Epithelial cell of esophagus (primary cell): ENCODE results near the gene NUDCD3.

Experiments used
- DNase-seq: peaks from one replicate; pipeline ENCODE4 v3.0.0; 2010; ENCODE audit warnings: low read depth
- H3K4me3 ChIP-seq: 2 replicates; pipeline ENCODE4 v1.5.1; 2011; ENCODE audit warnings: mild to moderate bottlenecking, low read length, control low read depth
- TF ChIP-seq, protein P1 (sequence below): IDR thresholded peaks from 2 replicates; pipeline ENCODE4 v1.5.1; 2011; ENCODE audit warnings: low read depth, mild to moderate bottlenecking, low read length, control low read depth, inconsistent platforms; ENCODE audit not compliant: insufficient read depth; ENCODE audit errors: missing control alignments

Gene NUDCD3

DNA sequence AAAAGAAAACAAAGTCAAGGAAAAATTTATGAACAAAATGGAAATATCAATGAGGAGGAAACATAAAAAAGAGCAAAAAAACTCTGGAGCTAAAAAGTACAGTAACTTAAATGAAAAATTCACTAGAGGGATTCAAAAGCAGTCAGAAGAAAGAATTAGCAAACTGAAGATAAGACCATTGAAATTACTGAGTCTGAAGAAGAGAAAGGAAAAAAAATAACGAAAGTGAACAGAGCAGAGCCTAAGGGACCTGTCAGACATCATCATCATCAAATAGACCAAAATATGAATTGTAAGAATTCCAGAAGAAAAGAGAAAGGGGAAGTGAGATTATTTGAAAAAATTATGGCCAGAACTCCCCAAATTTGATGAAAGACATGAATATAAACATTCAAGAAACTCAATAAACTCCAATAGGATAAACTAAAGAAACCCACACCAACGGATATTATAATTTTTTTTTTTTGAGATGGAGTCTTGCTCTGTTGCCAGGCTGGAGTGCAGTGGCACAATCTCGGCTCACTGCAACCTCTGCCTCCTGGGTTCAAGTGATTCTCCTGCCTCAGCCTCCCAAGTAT is 34.4 kb upstream of the NUDCD3 start:
- TF ChIP-seq, protein P1, sequence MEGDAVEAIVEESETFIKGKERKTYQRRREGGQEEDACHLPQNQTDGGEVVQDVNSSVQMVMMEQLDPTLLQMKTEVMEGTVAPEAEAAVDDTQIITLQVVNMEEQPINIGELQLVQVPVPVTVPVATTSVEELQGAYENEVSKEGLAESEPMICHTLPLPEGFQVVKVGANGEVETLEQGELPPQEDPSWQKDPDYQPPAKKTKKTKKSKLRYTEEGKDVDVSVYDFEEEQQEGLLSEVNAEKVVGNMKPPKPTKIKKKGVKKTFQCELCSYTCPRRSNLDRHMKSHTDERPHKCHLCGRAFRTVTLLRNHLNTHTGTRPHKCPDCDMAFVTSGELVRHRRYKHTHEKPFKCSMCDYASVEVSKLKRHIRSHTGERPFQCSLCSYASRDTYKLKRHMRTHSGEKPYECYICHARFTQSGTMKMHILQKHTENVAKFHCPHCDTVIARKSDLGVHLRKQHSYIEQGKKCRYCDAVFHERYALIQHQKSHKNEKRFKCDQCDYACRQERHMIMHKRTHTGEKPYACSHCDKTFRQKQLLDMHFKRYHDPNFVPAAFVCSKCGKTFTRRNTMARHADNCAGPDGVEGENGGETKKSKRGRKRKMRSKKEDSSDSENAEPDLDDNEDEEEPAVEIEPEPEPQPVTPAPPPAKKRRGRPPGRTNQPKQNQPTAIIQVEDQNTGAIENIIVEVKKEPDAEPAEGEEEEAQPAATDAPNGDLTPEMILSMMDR: no peak
- H3K4me3 ChIP-seq: no peak overlapping the region
- DNase-seq: no peak

DNA sequence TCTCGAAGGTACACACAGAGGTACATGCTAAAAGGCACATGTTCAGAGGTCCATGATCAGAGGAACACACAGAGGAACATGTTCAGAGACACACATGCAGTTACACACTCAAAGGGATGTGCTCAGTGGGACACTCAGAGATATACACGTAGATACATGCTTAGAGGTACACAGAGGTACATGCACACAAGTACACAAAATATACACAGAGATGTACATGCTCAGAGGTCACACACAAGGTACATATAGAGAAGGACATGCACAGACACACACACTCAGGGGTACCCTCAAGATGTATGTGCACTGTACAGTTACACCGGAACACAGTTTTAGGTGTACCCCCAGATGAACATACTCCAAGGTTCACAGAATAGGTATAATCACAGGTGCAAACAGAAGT is 31.9 kb upstream of the NUDCD3 start:
- TF ChIP-seq, protein P1: no peak
- DNase-seq: no peak

DNA sequence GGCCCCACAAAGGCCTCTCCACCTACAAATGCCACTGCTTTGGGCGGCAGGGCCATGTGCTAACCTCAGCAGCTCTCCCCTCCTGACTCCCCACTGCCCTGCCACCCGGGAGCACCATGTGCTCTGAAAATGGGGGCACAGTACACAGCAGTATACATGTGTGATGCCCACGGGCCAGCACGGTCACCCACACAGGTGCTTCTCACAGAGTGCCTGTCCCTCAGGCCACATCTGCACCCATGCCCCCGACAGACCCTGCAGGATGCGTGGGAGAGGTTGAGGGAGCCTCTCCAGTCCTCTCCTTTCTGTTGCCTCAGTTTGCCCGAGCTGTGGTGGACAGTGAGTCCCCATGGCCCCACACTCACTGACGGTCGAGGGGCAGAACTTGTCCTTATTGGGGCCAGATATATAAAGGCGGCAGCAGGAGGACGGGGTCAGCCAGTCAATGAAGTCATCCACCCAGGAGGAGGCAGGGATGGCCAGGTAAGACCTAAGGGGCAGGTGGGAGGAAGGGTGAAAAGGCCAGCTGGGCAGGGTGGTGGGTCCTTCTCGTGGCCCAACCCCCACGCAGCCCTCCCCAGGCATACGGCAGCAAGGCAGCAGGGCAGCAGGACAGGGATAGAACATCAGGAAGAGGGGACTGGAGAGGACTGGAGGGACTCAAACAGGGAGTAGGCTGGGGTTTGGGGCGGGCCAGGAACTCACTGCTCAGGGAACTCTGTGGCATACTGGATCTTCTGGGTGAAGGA is 31.1 kb upstream of the NUDCD3 start:
- no peak overlapping the region for H3K4me3 ChIP-seq

More for the DNA sequence above, 31.9 kb upstream of the NUDCD3 start:
- H3K4me3 ChIP-seq: no peak overlapping the region

DNA sequence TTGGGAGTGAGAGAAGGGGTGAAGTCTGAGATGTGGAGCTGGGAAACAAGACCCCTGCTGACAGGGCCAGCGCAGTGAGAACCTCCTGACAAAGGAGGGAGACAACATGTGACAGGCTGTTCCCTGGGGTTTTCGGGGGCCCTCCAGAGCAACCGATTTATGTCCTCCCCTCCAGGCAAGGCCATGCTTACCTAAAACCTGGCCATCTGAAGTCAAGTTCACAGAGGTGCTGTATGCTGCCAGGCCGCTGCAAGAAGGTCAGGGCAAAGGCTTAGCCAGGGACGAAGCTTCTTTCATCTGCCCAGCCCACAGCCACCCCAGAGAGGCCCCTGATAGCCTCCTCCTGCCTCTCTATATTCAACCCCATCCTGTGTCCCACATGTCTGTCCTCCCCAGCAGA is 30.1 kb upstream of the NUDCD3 start:
- no peak overlapping the region for H3K4me3 ChIP-seq
- DNase-seq: no peak
- TF ChIP-seq, protein P1: no peak

More for the DNA sequence above, 31.1 kb upstream of the NUDCD3 start:
- DNase-seq: no peak
- TF ChIP-seq, protein P1: no peak

DNA sequence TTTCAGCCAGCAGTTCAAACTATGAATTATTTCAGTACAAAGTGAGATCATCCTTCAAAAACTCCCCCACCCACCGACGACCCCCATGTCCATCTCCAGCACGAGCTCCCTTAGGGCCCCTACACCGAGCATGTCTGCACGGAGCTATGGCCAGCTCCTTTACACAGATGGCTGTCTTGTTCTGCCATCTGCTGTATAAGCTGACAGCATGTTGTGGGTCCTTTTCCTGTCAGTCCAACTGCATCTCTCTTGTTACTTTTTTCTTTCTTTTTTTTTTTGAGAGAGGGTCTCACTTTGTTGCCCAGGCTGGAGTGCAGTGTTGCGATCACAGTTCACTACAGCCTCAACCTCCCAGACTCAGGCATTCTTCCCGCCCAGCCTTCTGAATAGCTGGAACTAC is 29.1 kb upstream of the NUDCD3 start:
- DNase-seq: no peak
- no peak overlapping the region for H3K4me3 ChIP-seq
- TF ChIP-seq, protein P1: no peak

DNA sequence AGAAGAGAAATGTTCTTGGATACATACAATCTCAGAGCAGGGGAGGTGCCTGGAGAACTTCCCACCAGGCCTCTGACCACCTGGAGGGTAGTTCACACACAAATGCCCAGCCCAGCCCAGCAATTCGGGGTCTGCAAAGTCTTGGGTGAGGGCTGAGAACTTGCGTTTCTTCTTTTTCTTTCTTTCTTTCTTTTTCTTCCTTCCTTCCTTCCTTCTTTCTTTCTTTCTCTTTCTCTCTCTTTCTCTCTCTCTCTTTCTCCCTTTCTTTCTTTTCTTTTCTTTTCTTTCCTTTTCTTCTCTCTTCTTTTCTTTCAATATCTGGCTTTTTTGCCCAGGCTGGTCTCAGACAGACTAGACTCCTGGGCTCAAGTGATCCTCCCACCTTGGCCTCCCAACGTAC is 28.3 kb upstream of the NUDCD3 start:
- H3K4me3 ChIP-seq: no peak overlapping the region
- TF ChIP-seq, protein P1: no peak
- DNase-seq: no peak
